Left ventricle myocardium inferior (tissue), 1 donor: ENCODE measurements around the gene PRKACA. TPM values are rescaled to one million over a fixed set of nuclear protein-coding genes. Genes with fewer than 3 reads are reported as not detected.

Experiments used
- DNase-seq: peaks from one replicate; pipeline ENCODE4 v3.0.0-alpha.2; 2020
- H3K27ac ChIP-seq: fragments of 200-600 bp; replicated peaks from 2 replicates; pipeline ENCODE4 v1.8.0; 2021
- H3K27me3 ChIP-seq: fragments of 200-600 bp; 2 replicates; pipeline ENCODE4 v1.8.0; 2021; ENCODE audit warnings: low read depth
- H3K36me3 ChIP-seq: fragments of 200-600 bp; 2 replicates; pipeline ENCODE4 v1.8.0; 2021
- H3K4me1 ChIP-seq: fragments of 200-600 bp; 2 replicates; pipeline ENCODE4 v1.8.0; 2021
- H3K4me3 ChIP-seq: fragments of 200-600 bp; 2 replicates; pipeline ENCODE4 v1.8.0; 2021; ENCODE audit warnings: mild to moderate bottlenecking, moderate library complexity
- H3K9me3 ChIP-seq: fragments of 200-600 bp; replicated peaks from 2 replicates; pipeline ENCODE4 v1.8.0; 2021
- intact Hi-C: fragments of 100-400 bp; cut with micrococcal nuclease; formaldehyde crosslinking; loops from one replicate; pipeline ENCODE4 v1.11.0; 2022
- total RNA-seq: library from RNA; stranded (reverse); fragmentation: NEBNext Ultra II Directional; extraction: Animal tissue kit (Norgen Biotek cat#: 25700); gene quantifications from one replicate; pipeline ENCODE4 v1.2.1, GENCODE V29; 2021
- TF ChIP-seq, protein P1 (sequence below): fragments of 200-600 bp; IDR thresholded peaks from 2 replicates; pipeline ENCODE4 v1.8.0; 2021; ENCODE audit warnings: antibody characterized with exemption, mild to moderate bottlenecking, borderline replicate concordance
- donor health status: DM: no; HTN: yes; CAD: no; lungs with severe emphysema.

Gene PRKACA
- total RNA-seq, 1 donor from 2014 or later: 465 TPM

DNA sequence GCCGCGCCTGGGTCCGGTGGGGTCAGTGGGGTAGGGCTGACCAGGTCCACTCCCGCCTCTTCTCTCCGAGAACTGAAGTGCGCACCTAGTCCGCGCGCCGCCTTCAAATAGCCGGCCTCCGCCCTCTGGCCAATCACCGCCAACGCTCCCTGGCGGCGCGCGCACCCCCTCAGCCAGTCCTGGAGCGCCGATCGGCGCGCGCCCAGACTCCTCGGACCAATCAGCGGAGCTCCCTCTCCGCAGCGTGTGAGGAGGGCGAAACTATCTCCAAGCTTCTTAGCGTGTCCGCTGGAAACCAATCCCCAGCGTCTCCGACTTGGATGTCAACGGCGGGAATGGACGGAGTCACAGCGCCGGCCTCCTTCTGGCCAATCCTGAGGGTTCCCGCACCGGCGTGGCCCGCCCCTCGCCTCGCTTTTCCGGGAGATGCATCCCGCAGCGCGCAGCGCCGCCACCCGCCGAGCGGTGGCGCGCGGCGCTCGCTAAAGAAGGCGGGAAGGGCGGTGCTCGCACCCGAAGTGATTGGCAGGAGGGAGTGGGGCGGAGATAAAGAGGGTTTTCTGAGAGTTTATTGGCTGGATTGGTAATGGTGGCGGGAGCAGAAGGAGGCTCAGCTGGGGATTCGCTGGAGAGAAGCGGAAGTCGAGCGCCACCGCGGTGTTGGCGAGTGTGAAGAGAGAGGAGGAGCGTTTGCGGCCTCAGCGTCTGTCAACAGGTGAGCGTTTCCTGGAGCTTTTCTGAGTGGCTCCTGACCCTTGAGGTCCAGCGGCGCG, 19.1 kb upstream of the PRKACA start, which contains the start of gene ASF1B:
Gene ASF1B, minus strand, starts transcription at position 81 of the 773 bp plus-strand sequence. CDS start 133 bp downstream, outside the sequence.
- intact Hi-C loops: no loop called here
- H3K36me3 ChIP-seq: no peaks in the 10 kb centered on the region
- DNase-seq: peak; percentile 99
- TF ChIP-seq, protein P1, sequence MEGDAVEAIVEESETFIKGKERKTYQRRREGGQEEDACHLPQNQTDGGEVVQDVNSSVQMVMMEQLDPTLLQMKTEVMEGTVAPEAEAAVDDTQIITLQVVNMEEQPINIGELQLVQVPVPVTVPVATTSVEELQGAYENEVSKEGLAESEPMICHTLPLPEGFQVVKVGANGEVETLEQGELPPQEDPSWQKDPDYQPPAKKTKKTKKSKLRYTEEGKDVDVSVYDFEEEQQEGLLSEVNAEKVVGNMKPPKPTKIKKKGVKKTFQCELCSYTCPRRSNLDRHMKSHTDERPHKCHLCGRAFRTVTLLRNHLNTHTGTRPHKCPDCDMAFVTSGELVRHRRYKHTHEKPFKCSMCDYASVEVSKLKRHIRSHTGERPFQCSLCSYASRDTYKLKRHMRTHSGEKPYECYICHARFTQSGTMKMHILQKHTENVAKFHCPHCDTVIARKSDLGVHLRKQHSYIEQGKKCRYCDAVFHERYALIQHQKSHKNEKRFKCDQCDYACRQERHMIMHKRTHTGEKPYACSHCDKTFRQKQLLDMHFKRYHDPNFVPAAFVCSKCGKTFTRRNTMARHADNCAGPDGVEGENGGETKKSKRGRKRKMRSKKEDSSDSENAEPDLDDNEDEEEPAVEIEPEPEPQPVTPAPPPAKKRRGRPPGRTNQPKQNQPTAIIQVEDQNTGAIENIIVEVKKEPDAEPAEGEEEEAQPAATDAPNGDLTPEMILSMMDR: peak; percentile 87
- H3K27ac ChIP-seq: peak within 1 kb of the TSS; percentile 92
- H3K4me3 ChIP-seq: peak within 1 kb of the TSS; percentile 76
- peaks cover 46% of the 10 kb centered on the region for H3K4me1 ChIP-seq
- no peaks in the 10 kb centered on the region for H3K9me3 ChIP-seq
- H3K27me3 ChIP-seq: no peaks in the 10 kb centered on the region

DNA sequence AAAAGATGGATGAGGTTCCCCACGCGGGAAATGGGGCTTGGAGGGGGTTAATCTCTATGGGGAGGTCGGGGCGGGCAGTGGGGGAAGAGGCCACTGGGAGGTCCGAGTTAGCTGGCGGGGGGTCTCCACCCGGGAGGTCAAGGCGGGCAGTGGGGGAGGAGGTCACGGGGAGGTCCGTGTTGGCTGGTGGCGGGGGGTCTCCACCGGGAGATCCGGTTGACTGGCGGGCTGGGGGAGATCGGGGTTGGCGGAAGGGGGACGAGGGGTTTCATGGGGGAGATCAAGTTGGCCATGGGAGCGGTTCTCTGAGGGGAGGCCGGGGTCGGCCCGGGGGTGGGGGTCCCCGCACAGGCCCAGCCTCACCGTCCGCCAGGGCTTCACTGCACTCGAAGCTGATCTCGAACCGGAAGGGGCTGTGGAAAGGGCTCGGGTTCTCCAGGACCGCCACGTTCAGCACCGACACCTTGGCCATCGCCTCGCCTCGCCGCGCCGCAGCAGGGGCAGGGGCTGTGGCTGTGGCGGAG, 18.5 kb upstream of the PRKACA start:
- H3K36me3 ChIP-seq: no peaks in the 10 kb centered on the region
- no peaks in the 10 kb centered on the region for H3K9me3 ChIP-seq
- TF ChIP-seq, protein P1: no peak
- peak overlapping the region; percentile 74 for H3K27ac ChIP-seq
- peaks cover 46% of the 10 kb centered on the region for H3K4me1 ChIP-seq
- H3K4me3 ChIP-seq: peak overlapping the region; percentile 76
- intact Hi-C loops: no loop called here
- no peaks in the 10 kb centered on the region for H3K27me3 ChIP-seq
- DNase-seq: no peak

DNA sequence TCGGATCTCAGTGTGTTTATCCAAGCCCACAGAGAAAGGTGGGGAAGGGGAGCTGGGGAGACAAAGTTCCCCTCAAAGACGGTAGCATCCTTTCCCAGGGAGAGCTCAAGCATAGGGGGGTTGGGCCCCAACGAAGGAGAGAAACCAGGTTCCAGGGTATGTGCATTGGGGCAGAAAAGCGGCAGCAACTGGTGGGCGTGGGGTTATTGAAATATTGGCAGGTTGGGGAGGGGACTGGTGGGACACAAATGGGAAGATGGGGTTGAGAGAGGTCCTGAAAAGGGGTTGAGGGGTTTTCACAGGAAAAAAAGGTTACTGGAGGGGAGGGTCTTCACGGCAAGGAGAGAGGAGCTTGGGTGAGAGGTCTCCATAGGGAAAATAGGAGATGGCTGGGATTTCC, 17.8 kb upstream of the PRKACA start:
- TF ChIP-seq, protein P1: no peak
- Histone ChIP-seq H3K9me3 (no peaks in the 10 kb centered on the region), H3K4me3 (no peak overlapping the region), H3K27me3 (no peaks in the 10 kb centered on the region), H3K27ac (no peak overlapping the region), H3K4me1 (peaks cover 43% of the 10 kb centered on the region), H3K36me3 (no peaks in the 10 kb centered on the region)
- intact Hi-C loops: no loop called here
- DNase-seq: no peak

DNA sequence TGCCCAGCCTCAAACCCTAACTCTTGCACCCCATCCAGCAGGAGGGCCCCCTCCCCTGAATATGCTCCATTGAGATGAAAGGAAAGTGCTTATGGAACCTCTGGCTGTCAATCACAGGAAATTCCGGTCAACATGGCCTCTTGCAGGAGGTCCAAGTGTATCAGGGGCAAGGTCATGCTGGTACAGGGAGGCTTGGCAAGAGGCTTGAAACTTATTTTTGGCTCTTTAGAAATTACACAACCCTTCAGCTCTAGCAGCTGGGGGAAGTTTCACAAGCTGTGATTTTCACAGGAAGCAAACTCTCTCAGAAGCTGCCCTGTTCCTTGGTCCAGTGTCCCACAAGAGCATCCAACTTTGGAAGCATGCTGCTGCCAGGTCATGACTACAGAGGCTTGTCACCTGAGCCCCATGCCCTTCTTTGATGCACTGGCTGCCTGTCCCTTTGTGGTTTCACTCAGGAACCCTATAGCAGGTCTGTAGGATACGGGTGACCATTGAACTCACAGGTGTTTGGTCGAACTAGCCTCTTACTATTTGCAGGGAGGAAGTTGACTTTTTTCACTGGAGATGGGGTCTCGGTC, 10.5 kb upstream of the PRKACA start:
- no peak for DNase-seq
- no peaks in the 10 kb centered on the region for H3K9me3 ChIP-seq
- intact Hi-C loops: no loop called here
- TF ChIP-seq, protein P1: no peak
- H3K27ac ChIP-seq: peak overlapping the region; percentile 88
- peaks cover 30% of the 10 kb centered on the region for H3K4me1 ChIP-seq
- no peaks in the 10 kb centered on the region for H3K27me3 ChIP-seq
- H3K4me3 ChIP-seq: no peak overlapping the region
- no peaks in the 10 kb centered on the region for H3K36me3 ChIP-seq

DNA sequence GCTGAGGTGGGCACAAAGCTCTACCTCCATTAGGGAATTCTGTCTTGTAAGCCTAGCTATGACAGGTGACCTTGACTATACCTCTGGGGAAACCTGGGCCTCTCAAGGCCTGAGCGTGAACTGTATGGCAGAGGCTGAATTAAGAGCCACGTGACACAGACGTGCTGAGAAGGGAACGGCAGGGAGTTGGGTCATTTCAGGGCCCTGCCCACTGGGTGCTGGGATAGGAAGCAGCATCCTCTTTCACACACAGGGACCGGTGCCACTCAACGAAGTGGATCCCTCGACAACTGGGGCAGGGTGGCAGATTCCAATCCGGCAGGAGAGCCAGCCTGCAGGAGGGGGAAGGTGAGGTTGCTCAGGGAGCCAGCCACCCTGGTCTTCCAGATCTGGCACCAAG, 9.6 kb upstream of the PRKACA start:
- intact Hi-C loops: no loop called here
- TF ChIP-seq, protein P1: no peak
- H3K4me1 ChIP-seq: peaks cover 30% of the 10 kb centered on the region
- no peak for DNase-seq
- no peaks in the 10 kb centered on the region for H3K27me3 ChIP-seq
- H3K9me3 ChIP-seq: no peaks in the 10 kb centered on the region
- H3K4me3 ChIP-seq: no peak overlapping the region
- H3K36me3 ChIP-seq: no peaks in the 10 kb centered on the region
- peak overlapping the region; percentile 88 for H3K27ac ChIP-seq
